H1 (cell line): ENCODE measurements around the gene TACSTD2. TPM values are rescaled to one million over a fixed set of nuclear protein-coding genes. Genes with fewer than 3 reads are reported as not detected.

Experiments
- CTCF ChIA-PET: fragments of 300-600 bp; sonication (Branson Sonifier 250); formaldehyde crosslinking; loops from one replicate; lab custom pipeline; 2021; ENCODE audit not compliant: partially characterized antibody; lab: Charles Lee
- POLR2A ChIA-PET: fragments of 300-600 bp; sonication (Branson Sonifier 250); formaldehyde crosslinking; loops from one replicate; lab custom pipeline; 2021; ENCODE audit warnings: inconsistent platforms; ENCODE audit not compliant: partially characterized antibody; lab: Charles Lee
- DNase-seq, 2 experiments: peaks; one replicate each; pipeline versions ENCODE4 v3.0.0 to v3.0.0-alpha.2; 2010 to 2022; ENCODE audit warnings: low spot score in 2 of 2, low read depth in 1 of 2, mixed read lengths in 1 of 2
- FAIRE-seq: peaks from 2 replicates; lab custom pipeline; 2011; peaks lifted over from hg19 to GRCh38; lab: Jason Lieb, UNC
- H2AFZ ChIP-seq: 2 replicates; pipeline ENCODE4 v1.8.1; 2012; ENCODE audit warnings: low read length, inconsistent platforms
- H2AK5ac ChIP-seq: 2 replicates; pipeline ENCODE4 v1.6.1; 2013; ENCODE audit warnings: low read depth, low read length
- H2BK120ac ChIP-seq: replicated peaks from 2 replicates; pipeline ENCODE3; 2013; ENCODE audit warnings: low read depth, low read length, inconsistent platforms
- H2BK12ac ChIP-seq: 2 replicates; pipeline ENCODE4 v1.6.1; 2013; ENCODE audit warnings: low read depth, low read length
- H2BK15ac ChIP-seq: 2 replicates; pipeline ENCODE4 v1.6.1; 2013; ENCODE audit warnings: low read length
- H2BK20ac ChIP-seq: 2 replicates; pipeline ENCODE4 v1.6.1; 2013; ENCODE audit warnings: low read length
- H2BK5ac ChIP-seq: 2 replicates; pipeline ENCODE4 v1.6.1; 2013; ENCODE audit warnings: low read depth, low read length
- H3K14ac ChIP-seq: 2 replicates; pipeline ENCODE4 v1.6.1; 2013; ENCODE audit warnings: inconsistent platforms; ENCODE audit not compliant: insufficient read length
- H3K18ac ChIP-seq: 2 replicates; pipeline ENCODE4 v1.6.1; 2013; ENCODE audit warnings: low read length; ENCODE audit errors: extremely low read depth
- H3K23ac ChIP-seq: 2 replicates; pipeline ENCODE4 v1.6.1; 2013; ENCODE audit warnings: inconsistent platforms; ENCODE audit not compliant: insufficient read length
- H3K23me2 ChIP-seq: 2 replicates; pipeline ENCODE4 v1.6.1; 2013; ENCODE audit warnings: low read depth, low read length
- H3K27ac ChIP-seq: 2 replicates; pipeline ENCODE4 v1.6.1; 2011; ENCODE audit warnings: low read depth, low read length, inconsistent platforms
- H3K27me3 ChIP-seq, 4 experiments: replicated peaks in 1 of 4; 1 replicate in 1 of 4; 2 replicates in 3 of 4; pipeline versions ENCODE4 v1.6.1 to v1.8.1; 2011 to 2013; ENCODE audit warnings: low read length in 3 of 4, mild to moderate bottlenecking in 3 of 4, inconsistent platforms in 2 of 4, mixed read lengths in 2 of 4, moderate library complexity in 1 of 4; ENCODE audit not compliant: control insufficient read depth in 3 of 4, insufficient read depth in 3 of 4; ENCODE audit errors: extremely low read depth in 1 of 4
- H3K36me3 ChIP-seq, 4 experiments: 2 replicates each; pipeline versions ENCODE4 v1.6.1 to v1.8.1; 2011 to 2013; ENCODE audit warnings: mild to moderate bottlenecking in 4 of 4, low read length in 3 of 4, moderate library complexity in 2 of 4, control low read depth in 1 of 4, inconsistent platforms in 1 of 4; ENCODE audit not compliant: insufficient read depth in 4 of 4, control insufficient read depth in 2 of 4
- H3K4ac ChIP-seq: replicated peaks from 2 replicates; pipeline ENCODE3; 2013; ENCODE audit warnings: low read length, low read depth, mixed read lengths, inconsistent platforms; ENCODE audit not compliant: insufficient read length
- H3K4me1 ChIP-seq, 4 experiments: replicated peaks in 1 of 4; 1 replicate in 1 of 4; 2 replicates in 3 of 4; pipeline versions ENCODE4 v1.6.1 to v1.8.1; 2011 to 2013; ENCODE audit warnings: low read length in 3 of 4, inconsistent platforms in 2 of 4, mixed read lengths in 1 of 4; ENCODE audit not compliant: insufficient read depth in 4 of 4, control insufficient read depth in 3 of 4
- H3K4me2 ChIP-seq, 2 experiments: 2 replicates each; pipeline versions ENCODE4 v1.6.1 to v1.8.1; 2011 to 2013; ENCODE audit warnings: low read depth in 2 of 2, low read length in 2 of 2, control low read depth in 1 of 2, inconsistent platforms in 1 of 2, mild to moderate bottlenecking in 1 of 2; ENCODE audit not compliant: insufficient read depth in 1 of 2
- H3K4me3 ChIP-seq, 4 experiments: fragments of 200-600, 300-600 bp in 1 of 4; sonication (generic), shearing (Covaris generic), sonication (Bioruptor Twin) in 1 of 4; 2 replicates each; pipeline versions ENCODE4 v1.5.1 to v1.8.1; 2011 to 2016; ENCODE audit warnings: low read length in 4 of 4, low read depth in 3 of 4, control low read depth in 2 of 4, inconsistent platforms in 2 of 4, mild to moderate bottlenecking in 2 of 4, mixed read lengths in 1 of 4, moderate library complexity in 1 of 4; ENCODE audit not compliant: insufficient read depth in 2 of 4; ENCODE audit errors: extremely low read depth in 1 of 4
- H3K56ac ChIP-seq: replicated peaks from 2 replicates; pipeline ENCODE3; 2013; ENCODE audit warnings: low read depth, mild to moderate bottlenecking, mixed read lengths, low read length, inconsistent platforms; ENCODE audit not compliant: insufficient read length
- H3K79me1 ChIP-seq: 2 replicates; pipeline ENCODE4 v1.6.1; 2013; ENCODE audit warnings: low read depth, low read length, control low read depth
- H3K79me2 ChIP-seq, 2 experiments: 2 replicates each; pipeline versions ENCODE4 v1.6.1 to v1.8.1; 2012 to 2013; ENCODE audit warnings: low read length in 2 of 2, mild to moderate bottlenecking in 2 of 2, inconsistent platforms in 1 of 2; ENCODE audit not compliant: insufficient read depth in 2 of 2, control insufficient read depth in 1 of 2
- H3K9ac ChIP-seq, 4 experiments: replicated peaks in 1 of 4; 1 replicate in 1 of 4; 2 replicates in 3 of 4; pipeline versions ENCODE4 v1.6.1 to v1.8.1; 2011 to 2013; ENCODE audit warnings: low read depth in 3 of 4, low read length in 3 of 4, control low read depth in 2 of 4, mild to moderate bottlenecking in 2 of 4, moderate library complexity in 2 of 4, inconsistent platforms in 1 of 4; ENCODE audit errors: extremely low read depth in 1 of 4
- H3K9me3 ChIP-seq, 2 experiments: 2 replicates each; pipeline versions ENCODE4 v1.6.1 to v1.8.1; 2012 to 2013; ENCODE audit warnings: mild to moderate bottlenecking in 2 of 2, moderate library complexity in 2 of 2, control low read depth in 1 of 2, inconsistent platforms in 1 of 2, low read depth in 1 of 2, low read length in 1 of 2, mixed read lengths in 1 of 2; ENCODE audit not compliant: insufficient read depth in 2 of 2
- H4K20me1 ChIP-seq, 2 experiments: replicated peaks in 1 of 2; 2 replicates each; pipeline versions ENCODE3 to v1.8.1; 2011 to 2013; ENCODE audit warnings: inconsistent platforms in 2 of 2, low read length in 2 of 2, mild to moderate bottlenecking in 1 of 2; ENCODE audit not compliant: insufficient read depth in 2 of 2, control insufficient read depth in 1 of 2
- H4K5ac ChIP-seq: 2 replicates; pipeline ENCODE4 v1.6.1; 2013; ENCODE audit warnings: low read length, low read depth, mixed read lengths, inconsistent platforms; ENCODE audit not compliant: insufficient read length
- H4K8ac ChIP-seq: 2 replicates; pipeline ENCODE4 v1.8.0; 2013; ENCODE audit warnings: mild to moderate bottlenecking, moderate library complexity, low read length, inconsistent platforms; ENCODE audit not compliant: insufficient read depth; ENCODE audit errors: extremely low read depth
- H4K91ac ChIP-seq: replicated peaks from 2 replicates; pipeline ENCODE3; 2013; ENCODE audit warnings: low read length, mixed read lengths, inconsistent platforms; ENCODE audit not compliant: insufficient read length
- CBX8 ChIP-seq: fragments of 300-800, 300-1000 bp; sonication (generic); IDR thresholded peaks from 2 replicates; pipeline ENCODE4 v1.7.1; 2016; ENCODE audit warnings: low read depth, low read length, borderline replicate concordance
- HDAC6 ChIP-seq: IDR thresholded peaks from one replicate; pipeline ENCODE4 v1.7.1; 2012; ENCODE audit warnings: low read depth, mild to moderate bottlenecking, inconsistent platforms, low read length, moderate library complexity
- RNF2 ChIP-seq: fragments of 200-900, 300-1000 bp; sonication (generic); IDR thresholded peaks from 2 replicates; pipeline ENCODE4 v1.7.1; 2016; ENCODE audit warnings: borderline replicate concordance, low read depth, mild to moderate bottlenecking, antibody characterized with exemption, low read length; ENCODE audit not compliant: poor library complexity, severe bottlenecking; ENCODE audit errors: missing control alignments
- SP1 ChIP-seq: IDR thresholded peaks from 2 replicates; pipeline ENCODE4 v1.6.1; 2011; ENCODE audit warnings: low read depth, low read length
- TEAD4 ChIP-seq: IDR thresholded peaks from 2 replicates; pipeline ENCODE4 v1.6.1; 2012; ENCODE audit warnings: low read depth, low read length, inconsistent platforms, mixed read lengths
- WGBS, 2 experiments: shearing (Covaris generic) in 1 of 2; methylation state at CpG; one replicate each; pipeline versions ENCODE4 v1.1.6 to v1.1.7; 2013 to 2015; ENCODE audit warnings: low lambda C conversion rate in 2 of 2, mixed read lengths in 2 of 2, inconsistent platforms in 1 of 2, low coverage in 1 of 2, missing lambda C conversion rate in 1 of 2; ENCODE audit not compliant: insufficient replicate concordance in 2 of 2, insufficient coverage in 1 of 2, insufficient read length in 1 of 2; ENCODE audit errors: extremely low coverage in 1 of 2, missing lambda C conversion rate in 1 of 2; 5-methylcytosine and 5-hydroxymethylcytosine counted together
- polyA plus RNA-seq, 7 experiments: library from polyadenylated mRNA; depleted of rRNA in 3 of 7; stranded (reverse) in 5 of 7; unstranded in 2 of 7; fragments of >200 nt in 5 of 7; fragments of 200-250 nt in 2 of 7; gene quantifications; 1 replicate in 5 of 7; 2 replicates in 1 of 7; 4 replicates in 1 of 7; pipeline versions ENCODE4 v1.2.1 to v1.2.3, GENCODE V29; 2011 to 2013; ENCODE audit warnings: missing spikeins in 2 of 7, mixed read lengths in 2 of 7
- total RNA-seq: library from RNA; stranded (reverse); fragmentation: NEBNext Ultra II Directional; extraction: Animal tissue kit (Norgen Biotek cat#: 25700); gene quantifications from 2 replicates; pipeline ENCODE4 v1.2.1, GENCODE V29; 2021
- TF ChIP-seq, protein P1 (sequence below): IDR thresholded peaks from 2 replicates; pipeline ENCODE4 v1.6.1; 2012; ENCODE audit warnings: inconsistent platforms
- TF ChIP-seq, protein P2 (sequence below): IDR thresholded peaks from 2 replicates; pipeline ENCODE4 v1.6.1; 2011; ENCODE audit warnings: low read depth, mild to moderate bottlenecking, low read length; ENCODE audit not compliant: insufficient read depth

Gene TACSTD2
- total and polyA plus RNA-seq, 2 of the 8 experiments (the other 6 are each of a cell fraction or from before 2014, with no cell fraction given) = 0.76 to 0.85 TPM

DNA sequence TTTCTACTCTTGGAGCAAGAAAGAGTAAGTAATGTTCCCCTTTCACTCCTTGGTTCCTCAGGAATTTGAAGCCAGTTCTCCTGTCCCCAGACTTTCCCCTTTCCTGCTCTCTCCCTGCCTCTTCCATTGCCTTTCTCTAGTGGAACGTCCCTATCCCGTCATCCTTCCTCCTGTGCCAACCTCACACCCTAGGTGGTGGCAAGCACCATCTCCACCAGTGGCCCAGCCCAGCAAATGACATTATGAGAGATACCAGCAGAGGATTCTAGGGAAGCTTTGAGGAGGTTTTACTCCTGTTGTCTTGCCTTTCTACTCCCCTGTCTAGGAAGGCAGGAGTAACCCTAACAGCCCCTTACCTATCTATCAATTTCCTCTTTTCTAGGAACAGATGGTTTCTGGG lies 8.1 kb upstream of the TACSTD2 start:
- no peak overlapping the region for H3K4me3 ChIP-seq
- no peak overlapping the region for H2AK5ac ChIP-seq
- H3K4me1 ChIP-seq = no peaks in the 10 kb centered on the region
- H4K91ac ChIP-seq = no peak overlapping the region
- no peak overlapping the region for H3K56ac ChIP-seq
- no peak overlapping the region for H3K27ac ChIP-seq
- H4K5ac ChIP-seq = no peak overlapping the region
- no peak overlapping the region for H3K9ac ChIP-seq
- POLR2A ChIA-PET = no interaction called here
- TF ChIP-seq TEAD4 = no peak
- TF ChIP-seq SP1 = no peak
- TF ChIP-seq CBX8 = no peak
- TF ChIP-seq, protein P1, sequence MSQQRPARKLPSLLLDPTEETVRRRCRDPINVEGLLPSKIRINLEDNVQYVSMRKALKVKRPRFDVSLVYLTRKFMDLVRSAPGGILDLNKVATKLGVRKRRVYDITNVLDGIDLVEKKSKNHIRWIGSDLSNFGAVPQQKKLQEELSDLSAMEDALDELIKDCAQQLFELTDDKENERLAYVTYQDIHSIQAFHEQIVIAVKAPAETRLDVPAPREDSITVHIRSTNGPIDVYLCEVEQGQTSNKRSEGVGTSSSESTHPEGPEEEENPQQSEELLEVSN = no peak
- no peak for TF ChIP-seq HDAC6
- TF ChIP-seq RNF2 = no peak
- TF ChIP-seq, protein P2, sequence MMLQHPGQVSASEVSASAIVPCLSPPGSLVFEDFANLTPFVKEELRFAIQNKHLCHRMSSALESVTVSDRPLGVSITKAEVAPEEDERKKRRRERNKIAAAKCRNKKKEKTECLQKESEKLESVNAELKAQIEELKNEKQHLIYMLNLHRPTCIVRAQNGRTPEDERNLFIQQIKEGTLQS = no peak
- TF ChIP-seq, all 59 proteins: peak for 0
- Histone ChIP-seq H2BK5ac (no peak overlapping the region), H3K4me2 (no peak overlapping the region), H3K14ac (no peak overlapping the region), H3K23ac (no peak overlapping the region), H4K20me1 (no peaks in the 10 kb centered on the region), H3K18ac (no peak overlapping the region), H4K8ac (no peak overlapping the region), H3K23me2 (no peaks in the 10 kb centered on the region), H3K9me3 (no peaks in the 10 kb centered on the region), H3K79me1 (no peaks in the 10 kb centered on the region), H3K4ac (no peak overlapping the region), H3K79me2 (no peaks in the 10 kb centered on the region), H2AFZ (no peak overlapping the region), H2BK12ac (no peak overlapping the region), H3K27me3 (no peaks in the 10 kb centered on the region), H2BK20ac (no peak overlapping the region), H2BK120ac (no peak overlapping the region), H2BK15ac (no peak overlapping the region), H3K36me3 (no peaks in the 10 kb centered on the region)
- DNase-seq (no peak), FAIRE-seq (no peak)
- WGBS, 2 experiments = 81% methylated on average over 2 of the region's 2 CpGs; no CpG with 5 or more reads in 1 of the 2 experiments
- CTCF ChIA-PET = interaction anchor here (0.9 to 1.8 kb wide), 3 partner anchors 66 to 70 kb away, joined by 4 to 5 read pairs (median 4); no protein-coding TSS in a partner anchor
